ENCODE results near the gene ZBTB16. TPM values are rescaled to one million over a fixed set of nuclear protein-coding genes. Genes with fewer than 3 reads are reported as not detected.

Gene ZBTB16
- total and polyA plus RNA-seq, 2 donors (not counting 3 experiments of a cell fraction or from before 2014, with no cell fraction given): 9.8 to 20.3 TPM

DNA sequence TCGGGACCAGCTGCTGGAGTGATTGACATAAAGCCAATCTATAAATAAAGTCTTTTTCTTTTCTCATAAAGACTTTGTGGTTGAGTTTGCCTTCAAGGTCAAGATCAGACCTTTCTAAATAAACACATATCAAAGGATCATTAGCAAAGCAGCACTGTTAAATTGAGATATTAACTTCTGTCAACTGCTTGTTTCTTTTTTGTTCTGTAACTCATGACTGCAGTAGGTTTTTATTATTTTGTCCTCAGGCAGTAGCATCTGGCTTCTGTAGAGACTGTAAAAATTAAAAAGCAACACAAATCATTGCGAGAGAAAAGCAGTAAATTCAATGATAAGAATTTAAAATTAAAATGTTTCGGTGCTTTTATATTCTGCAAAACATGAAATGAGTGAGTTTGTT, 159.0 kb downstream of the ZBTB16 start:
- H3K4me2 ChIP-seq (ENCODE audit: insufficient read depth, low read length): no peak overlapping the region
- dilution Hi-C loops (cut with MboI; ENCODE audit: extremely low pct_ligation_motif_present, low sequenced_read_pairs): no loop called here

DNA sequence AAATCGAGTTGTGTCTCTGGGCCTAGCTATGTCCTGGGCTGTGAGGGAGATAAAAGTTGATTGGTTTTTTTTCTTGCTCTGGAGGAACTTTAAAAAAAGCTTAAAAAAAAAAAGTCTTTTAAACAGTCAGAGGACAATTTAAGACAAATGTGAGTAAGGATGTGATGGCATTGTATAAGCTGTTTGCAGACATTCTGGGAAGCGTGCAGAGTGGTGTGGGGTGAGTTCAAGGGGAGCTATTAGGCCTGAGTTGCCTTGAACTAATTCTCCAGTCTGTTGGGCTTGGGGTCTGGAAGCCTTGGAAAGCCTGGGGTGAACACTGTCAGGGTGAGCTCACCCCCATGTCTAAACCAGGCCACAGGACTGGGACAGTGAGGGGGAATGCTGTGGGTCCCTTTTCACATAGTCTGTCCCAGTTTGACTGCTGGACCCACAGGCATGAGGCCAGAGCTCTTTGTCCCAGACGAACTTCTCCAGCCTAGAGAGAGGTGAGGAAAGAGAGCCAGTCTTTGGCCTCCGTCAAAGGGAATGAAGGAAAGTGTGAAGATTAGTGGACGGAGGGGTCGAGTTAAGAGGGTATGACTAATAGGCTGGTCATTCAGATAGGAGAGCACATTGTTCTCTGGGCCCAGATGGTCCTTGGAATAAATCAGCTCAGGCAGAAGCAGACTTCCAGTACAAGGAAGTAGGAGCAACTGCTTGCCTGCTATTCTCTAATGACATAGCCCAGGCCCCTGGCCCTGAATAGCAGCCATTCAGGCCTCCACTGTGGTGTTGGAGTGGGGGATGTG, 160.2 kb downstream of the ZBTB16 start:
- CTCF ChIA-PET: interaction anchor here (0.8 to 3.8 kb wide), 21 partner anchors 10 to 423 kb away, joined by 3 to 23 read pairs (median 5); partner anchors contain the start of gene ZBTB16
- Histone ChIP-seq H3K79me2 (ENCODE audit: control insufficient read depth, insufficient read depth, low read length) (no peaks in the 10 kb centered on the region), H2AFZ (ENCODE audit: low read depth, low read length) (no peak overlapping the region), H3K27me3 (ENCODE audit: control insufficient read depth in 2 of 2, insufficient read depth in 2 of 2, low read length in 2 of 2) (no peaks in the 10 kb centered on the region), H3K4me1 (ENCODE audit: control insufficient read depth, extremely low read depth, insufficient read depth, low read length) (peaks cover 17% of the 10 kb centered on the region), H3K27ac (ENCODE audit: insufficient read depth, low read depth, low read length) (peak overlapping the region; percentile 83), H3K9ac (replicated peaks; ENCODE audit: extremely low read depth, insufficient read depth, low read length) (peak overlapping the region; percentile 67), H3K4me3 (replicated peaks in 1 of 3; ENCODE audit: insufficient read depth in 1 of 3, low read depth in 1 of 3, low read length in 3 of 3) (no peak overlapping the region), H3K4me2 (ENCODE audit: insufficient read depth, low read length) (no peak overlapping the region), H3K9me1 (replicated peaks; ENCODE audit: control insufficient read depth, extremely low read depth, insufficient read depth, low read length) (no peaks in the 10 kb centered on the region), H3K9me3 (replicated peaks; ENCODE audit: control insufficient read depth, insufficient read depth, low read length) (no peaks in the 10 kb centered on the region), H4K20me1 (replicated peaks; ENCODE audit: control insufficient read depth, extremely low read depth, insufficient read depth, low read length) (no peaks in the 10 kb centered on the region), H3K36me3 (ENCODE audit: control insufficient read depth in 2 of 2, extremely low read depth in 1 of 2, insufficient read depth in 2 of 2, low read length in 2 of 2) (no peaks in the 10 kb centered on the region)
- TSS peak; percentile 95 for BruUV-seq (replicated peaks)
- DNase-seq (ENCODE audit: low read depth, low spot score) (peak; percentile 95), FAIRE-seq (peak; percentile 98)
- TF ChIP-seq, protein P1, sequence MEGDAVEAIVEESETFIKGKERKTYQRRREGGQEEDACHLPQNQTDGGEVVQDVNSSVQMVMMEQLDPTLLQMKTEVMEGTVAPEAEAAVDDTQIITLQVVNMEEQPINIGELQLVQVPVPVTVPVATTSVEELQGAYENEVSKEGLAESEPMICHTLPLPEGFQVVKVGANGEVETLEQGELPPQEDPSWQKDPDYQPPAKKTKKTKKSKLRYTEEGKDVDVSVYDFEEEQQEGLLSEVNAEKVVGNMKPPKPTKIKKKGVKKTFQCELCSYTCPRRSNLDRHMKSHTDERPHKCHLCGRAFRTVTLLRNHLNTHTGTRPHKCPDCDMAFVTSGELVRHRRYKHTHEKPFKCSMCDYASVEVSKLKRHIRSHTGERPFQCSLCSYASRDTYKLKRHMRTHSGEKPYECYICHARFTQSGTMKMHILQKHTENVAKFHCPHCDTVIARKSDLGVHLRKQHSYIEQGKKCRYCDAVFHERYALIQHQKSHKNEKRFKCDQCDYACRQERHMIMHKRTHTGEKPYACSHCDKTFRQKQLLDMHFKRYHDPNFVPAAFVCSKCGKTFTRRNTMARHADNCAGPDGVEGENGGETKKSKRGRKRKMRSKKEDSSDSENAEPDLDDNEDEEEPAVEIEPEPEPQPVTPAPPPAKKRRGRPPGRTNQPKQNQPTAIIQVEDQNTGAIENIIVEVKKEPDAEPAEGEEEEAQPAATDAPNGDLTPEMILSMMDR (IDR thresholded peaks at IDR 0.05; ENCODE audit: extremely low read depth in 1 of 2, insufficient read depth in 1 of 2, low read depth in 1 of 2, low read length in 2 of 2): no peak
- peak; percentile 42 for TF ChIP-seq POLR2A (IDR thresholded peaks at IDR 0.05; ENCODE audit: low read depth, low read length)
- no peak for TF ChIP-seq EZH2 (IDR thresholded peaks at IDR 0.05; ENCODE audit: borderline replicate concordance, low read depth, low read length, severe bottlenecking)
- TF ChIP-seq POLR2AphosphoS5 (IDR thresholded peaks at IDR 0.05; ENCODE audit: insufficient read depth, low read depth, low read length): peak; percentile 76
- peak; percentile 18 for TF ChIP-seq MYC (IDR thresholded peaks at IDR 0.05; ENCODE audit: low read depth, low read length)
- peak; percentile 71 for TF ChIP-seq GATA2 (IDR thresholded peaks at IDR 0.05; ENCODE audit: insufficient read depth, insufficient read length, low read depth, low read length)
- peak; percentile 94 for TF ChIP-seq FOS (IDR thresholded peaks at IDR 0.05; ENCODE audit: borderline replicate concordance, insufficient read depth, low read length)
- TF ChIP-seq JUN (IDR thresholded peaks at IDR 0.05; ENCODE audit: borderline replicate concordance, insufficient read depth, insufficient read length, low read depth): peak; percentile 82
- TF ChIP-seq, protein P2, sequence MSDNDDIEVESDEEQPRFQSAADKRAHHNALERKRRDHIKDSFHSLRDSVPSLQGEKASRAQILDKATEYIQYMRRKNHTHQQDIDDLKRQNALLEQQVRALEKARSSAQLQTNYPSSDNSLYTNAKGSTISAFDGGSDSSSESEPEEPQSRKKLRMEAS (IDR thresholded peaks at IDR 0.05; ENCODE audit: insufficient read depth, insufficient read length): no peak
- intact Hi-C loops (cut with micrococcal nuclease) (loop anchor here (1.0 kb wide), 4 partner anchors 21 to 160 kb away; partner anchors contain the start of gene ZBTB16), dilution Hi-C loops (cut with MboI; ENCODE audit: extremely low pct_ligation_motif_present, low sequenced_read_pairs) (no loop called here)
- POLR2A ChIA-PET: interaction anchor here (0.7 to 1.6 kb wide), 6 partner anchors 10 to 176 kb away, joined by 3 to 9 read pairs (median 4); partner anchors contain the start of gene NNMT

More for the DNA sequence above, 159.0 kb downstream of the ZBTB16 start:
- ChIA-PET POLR2A (interaction anchor here (0.6 kb wide), 1 partner anchor 809 kb away, joined by 3 read pairs; no protein-coding TSS in a partner anchor), CTCF (interaction anchor here (1.0 to 3.8 kb wide), 2 partner anchors 38 to 43 kb away, joined by 3 to 19 read pairs; no protein-coding TSS in a partner anchor)
- H3K36me3 ChIP-seq (ENCODE audit: control insufficient read depth in 2 of 2, extremely low read depth in 1 of 2, insufficient read depth in 2 of 2, low read length in 2 of 2): no peaks in the 10 kb centered on the region
- H3K27ac ChIP-seq (ENCODE audit: insufficient read depth, low read depth, low read length): no peak overlapping the region
- no peak overlapping the region for H3K9ac ChIP-seq (replicated peaks; ENCODE audit: extremely low read depth, insufficient read depth, low read length)
- TF ChIP-seq JUN (IDR thresholded peaks at IDR 0.05; ENCODE audit: borderline replicate concordance, insufficient read depth, insufficient read length, low read depth): no peak
- no peaks in the 10 kb centered on the region for H3K9me1 ChIP-seq (replicated peaks; ENCODE audit: control insufficient read depth, extremely low read depth, insufficient read depth, low read length)
- H3K27me3 ChIP-seq (ENCODE audit: control insufficient read depth in 2 of 2, insufficient read depth in 2 of 2, low read length in 2 of 2): no peaks in the 10 kb centered on the region
- peaks cover 17% of the 10 kb centered on the region for H3K4me1 ChIP-seq (ENCODE audit: control insufficient read depth, extremely low read depth, insufficient read depth, low read length)
- intact Hi-C loops (cut with micrococcal nuclease): no loop called here
- DNase-seq (ENCODE audit: low read depth, low spot score) (no peak), FAIRE-seq (peak; percentile 33)
- no peak overlapping the region for H2AFZ ChIP-seq (ENCODE audit: low read depth, low read length)
- BruUV-seq (replicated peaks): no TSS peak
- H3K9me3 ChIP-seq (replicated peaks; ENCODE audit: control insufficient read depth, insufficient read depth, low read length): no peaks in the 10 kb centered on the region
- no peaks in the 10 kb centered on the region for H4K20me1 ChIP-seq (replicated peaks; ENCODE audit: control insufficient read depth, extremely low read depth, insufficient read depth, low read length)
- H3K4me3 ChIP-seq (replicated peaks in 1 of 3; ENCODE audit: insufficient read depth in 1 of 3, low read depth in 1 of 3, low read length in 3 of 3): no peak overlapping the region
- H3K79me2 ChIP-seq (ENCODE audit: control insufficient read depth, insufficient read depth, low read length): no peaks in the 10 kb centered on the region

Data from endothelial cell of umbilical vein (primary cell).